Kasumi-1 (cell line): Measurements from ENCODE around the gene SKA1.

Experiments used
- DNase-seq, 2 experiments: peaks; one replicate each; lab custom pipeline; 2025; lab: John Stamatoyannopoulos, UW

The SKA1 gene, protein sequence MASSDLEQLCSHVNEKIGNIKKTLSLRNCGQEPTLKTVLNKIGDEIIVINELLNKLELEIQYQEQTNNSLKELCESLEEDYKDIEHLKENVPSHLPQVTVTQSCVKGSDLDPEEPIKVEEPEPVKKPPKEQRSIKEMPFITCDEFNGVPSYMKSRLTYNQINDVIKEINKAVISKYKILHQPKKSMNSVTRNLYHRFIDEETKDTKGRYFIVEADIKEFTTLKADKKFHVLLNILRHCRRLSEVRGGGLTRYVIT

DNA sequence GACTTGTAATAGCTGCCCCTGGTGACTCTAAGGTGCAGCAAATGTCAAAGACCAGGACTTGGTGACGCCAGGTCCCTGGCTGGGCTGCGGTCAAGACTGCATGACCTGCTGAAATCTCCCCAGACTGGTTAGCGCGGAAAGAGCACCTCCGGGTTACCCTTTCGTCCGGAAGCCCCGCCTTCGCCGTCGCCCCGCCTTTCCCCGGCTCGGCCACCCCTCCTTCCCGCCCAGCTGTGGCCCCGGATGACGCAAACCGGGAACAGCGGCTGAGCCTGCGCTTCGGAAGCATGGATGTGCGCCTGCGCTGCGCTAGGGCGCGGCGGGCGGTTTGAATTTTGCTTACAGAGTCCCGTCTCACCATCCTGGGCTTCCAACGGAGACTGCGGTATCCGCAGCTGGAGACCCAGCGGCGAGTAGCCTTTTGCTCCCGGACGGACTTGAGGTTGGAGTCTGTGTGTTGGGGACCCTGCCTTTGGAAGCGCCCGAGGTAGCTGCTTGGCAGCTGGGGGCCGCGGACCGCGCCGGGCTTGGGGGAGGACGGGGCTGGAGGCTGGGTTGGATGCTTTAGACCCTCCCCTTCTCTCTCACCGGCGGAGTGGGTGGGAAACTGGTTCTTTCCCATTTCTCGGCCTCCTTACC is at the start of gene SKA1:
Gene SKA1 (plus strand): TSS at position 294 of the 639 bp plus-strand sequence. CDS start 785 bp downstream, outside the sequence.
- DNase-seq, result peak; percentile 88 to 89

DNA sequence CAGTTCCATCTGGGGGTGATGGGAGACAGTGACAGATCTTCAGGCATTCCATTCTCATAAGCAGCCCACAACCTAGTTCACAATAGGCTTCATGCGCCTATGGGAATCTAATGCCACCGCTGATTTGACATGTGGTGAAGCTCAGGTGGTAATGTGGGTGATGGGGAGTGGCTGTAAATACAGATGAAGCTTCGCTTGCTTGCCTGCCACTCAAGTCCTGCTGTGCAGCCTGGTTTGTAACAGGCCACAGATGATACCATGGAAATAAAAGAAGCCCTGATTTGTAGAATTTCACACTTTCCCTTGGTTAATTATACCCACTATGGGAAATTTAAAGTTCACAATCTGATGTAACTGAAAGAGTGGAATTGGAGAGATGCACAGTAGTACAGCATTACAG is 46.9 kb upstream of the SKA1 start:
- no peak for DNase-seq

DNA sequence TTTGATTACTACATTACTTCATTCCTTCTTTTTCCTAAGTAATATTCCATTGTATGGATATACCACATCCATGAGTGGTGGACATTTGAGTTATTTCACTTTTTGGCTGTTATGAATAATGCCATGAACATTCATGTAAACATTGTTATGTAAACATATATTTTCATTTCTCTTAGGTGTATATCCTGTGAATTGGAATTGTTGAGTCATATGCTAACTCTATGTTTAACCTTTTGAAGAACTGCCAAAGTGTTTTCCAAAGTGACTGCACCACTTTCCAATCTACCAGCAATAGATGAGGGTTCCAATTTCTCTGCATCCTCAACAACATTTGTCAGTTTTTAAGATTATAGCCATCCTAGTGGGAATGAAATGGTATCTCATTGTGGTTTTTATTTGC is 44.7 kb upstream of the SKA1 start:
- no peak for DNase-seq

DNA sequence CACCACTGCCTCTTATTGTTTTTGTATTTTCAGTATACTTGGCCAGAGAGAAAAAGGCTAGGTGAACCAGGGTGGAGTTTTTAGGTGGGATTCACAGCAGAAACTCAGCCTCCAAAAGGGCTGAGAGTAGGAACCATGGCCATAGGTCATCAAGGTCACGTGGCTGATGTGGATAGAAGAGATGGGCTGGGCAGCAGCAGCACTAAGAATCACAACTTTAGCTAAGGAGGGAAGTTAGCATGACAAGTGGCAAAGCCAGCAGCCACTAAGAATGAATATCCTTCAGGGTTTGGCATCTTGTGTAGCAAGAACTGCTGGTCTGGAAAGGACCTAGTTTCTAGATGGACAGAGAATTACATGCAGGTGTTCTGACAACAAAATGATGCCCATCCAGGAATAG is 43.2 kb upstream of the SKA1 start:
- no peak for DNase-seq

DNA sequence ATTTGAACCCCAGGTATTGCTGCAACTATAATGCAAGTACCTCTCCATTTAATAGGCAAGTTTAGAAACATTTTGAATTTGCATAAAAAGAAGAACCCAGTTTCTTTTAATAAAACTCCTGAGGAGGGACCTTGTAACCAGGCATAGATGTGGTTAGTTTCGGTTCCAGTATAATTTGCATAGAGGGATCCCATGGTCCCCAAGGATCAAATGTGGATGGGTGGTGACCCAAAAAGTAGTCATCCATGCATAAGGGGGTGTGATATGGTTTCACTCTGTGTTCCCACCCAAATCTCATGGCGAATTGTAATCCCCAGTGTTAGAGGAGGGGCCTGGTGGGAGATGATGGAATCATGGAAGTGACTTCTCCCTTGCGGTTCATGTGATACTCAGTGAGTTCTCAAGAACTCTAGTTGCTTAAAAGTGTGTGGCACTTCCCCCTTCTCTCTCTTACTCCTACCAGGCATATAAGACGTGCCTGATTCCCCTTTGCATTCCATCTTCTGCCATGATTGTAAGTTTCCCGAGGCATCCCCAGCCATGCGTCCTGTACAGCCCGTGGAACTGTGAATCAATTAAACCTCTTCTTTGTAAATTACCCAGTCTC is 40.2 kb upstream of the SKA1 start:
- no peak for DNase-seq

DNA sequence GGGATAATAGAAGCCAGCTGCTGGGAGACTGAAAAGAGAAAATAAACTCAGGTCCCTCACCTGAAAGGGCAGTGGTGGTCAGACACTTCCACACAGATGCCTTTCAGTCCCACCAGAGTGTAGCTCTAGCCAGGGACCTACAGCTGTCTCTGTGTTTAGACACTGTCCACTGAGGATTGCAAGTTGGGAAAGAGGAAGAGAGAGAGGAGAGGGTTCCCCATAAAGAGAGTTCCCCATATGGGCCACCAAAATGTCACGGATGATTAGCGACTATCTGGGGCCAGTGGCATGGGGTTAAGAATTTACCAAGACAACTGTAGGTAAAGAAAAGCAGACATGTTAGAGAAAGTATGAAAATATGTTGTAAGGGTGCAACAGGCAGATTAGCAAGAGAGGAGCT is 36.7 kb upstream of the SKA1 start:
- no peak for DNase-seq

DNA sequence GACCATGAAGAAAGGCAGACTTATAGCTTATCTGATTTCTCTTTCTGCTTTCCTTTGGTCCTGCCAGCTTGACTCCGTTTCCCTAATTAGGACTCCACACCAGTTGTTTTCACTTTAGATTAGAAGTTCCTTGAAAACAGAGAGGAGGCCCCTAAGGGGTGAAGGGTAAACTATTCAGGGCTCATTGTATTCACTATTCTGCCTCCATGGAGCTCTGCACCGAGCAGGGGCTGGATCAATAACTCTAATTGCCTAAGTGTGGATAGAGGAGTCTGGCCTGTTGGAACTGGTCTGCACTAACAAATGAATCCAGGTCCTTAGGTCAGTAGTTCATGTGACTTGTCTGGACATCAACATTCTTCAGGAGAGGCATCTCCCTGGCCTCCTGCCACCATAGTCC is 36.1 kb upstream of the SKA1 start:
- DNase-seq, result no peak

DNA sequence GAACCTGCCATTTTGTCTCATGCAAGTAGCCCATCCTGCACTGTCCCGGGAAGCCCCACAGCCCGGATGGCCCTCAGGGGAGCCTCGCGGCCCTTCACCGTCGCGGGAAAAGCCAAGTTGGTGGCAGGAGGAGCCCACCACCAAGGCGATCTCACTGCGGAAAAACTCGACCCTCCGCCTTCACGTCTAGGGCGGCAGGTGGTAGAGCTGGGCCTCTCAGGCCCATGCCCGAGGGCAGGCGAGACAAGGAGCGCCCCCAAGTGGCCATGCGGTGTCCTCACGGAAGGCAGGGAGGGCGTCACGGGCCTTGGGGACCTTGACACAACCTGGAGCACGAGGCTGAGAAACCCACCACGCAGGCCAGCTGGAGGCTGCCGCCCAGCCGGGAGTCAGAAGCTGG is 34.8 kb upstream of the SKA1 start:
- DNase-seq, result no peak

DNA sequence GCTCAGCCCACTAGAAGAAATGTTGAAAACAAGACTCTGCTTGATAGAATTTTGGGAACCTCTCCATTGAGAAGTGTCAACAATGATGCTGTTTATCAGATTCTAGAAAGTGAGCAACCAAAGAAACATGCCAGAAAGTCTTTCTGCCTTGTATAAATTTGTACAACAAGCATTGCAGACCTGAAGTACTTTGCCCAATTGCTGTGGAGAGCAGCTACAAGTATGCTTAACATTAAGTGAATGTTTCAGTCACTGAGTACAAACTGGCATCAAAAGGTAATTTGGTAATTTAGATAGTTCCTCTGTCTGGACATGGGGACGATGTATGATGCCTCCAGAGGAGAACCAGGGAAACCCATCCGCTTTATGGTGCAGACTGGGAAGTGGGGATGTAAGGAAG is 33.4 kb upstream of the SKA1 start:
- DNase-seq, result no peak

DNA sequence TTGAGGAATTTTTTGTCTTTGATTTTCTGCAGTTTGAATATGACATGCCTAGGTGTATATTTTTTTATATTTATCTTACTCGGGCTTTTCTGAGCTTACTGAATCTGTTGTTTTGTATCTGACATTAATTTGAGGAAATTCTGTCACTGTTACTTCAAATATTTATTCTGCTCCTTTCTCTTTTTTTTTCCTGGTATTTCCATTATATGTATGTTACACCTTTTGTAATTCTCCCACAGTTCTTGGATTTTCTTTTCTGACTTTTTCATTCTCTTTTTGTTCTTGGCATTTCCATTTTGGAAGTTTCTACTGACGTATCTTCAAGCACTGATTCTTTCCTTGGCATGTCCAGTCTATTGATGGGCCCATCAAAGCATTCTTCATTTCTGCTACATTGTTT is 24.1 kb upstream of the SKA1 start:
- no peak for DNase-seq

DNA sequence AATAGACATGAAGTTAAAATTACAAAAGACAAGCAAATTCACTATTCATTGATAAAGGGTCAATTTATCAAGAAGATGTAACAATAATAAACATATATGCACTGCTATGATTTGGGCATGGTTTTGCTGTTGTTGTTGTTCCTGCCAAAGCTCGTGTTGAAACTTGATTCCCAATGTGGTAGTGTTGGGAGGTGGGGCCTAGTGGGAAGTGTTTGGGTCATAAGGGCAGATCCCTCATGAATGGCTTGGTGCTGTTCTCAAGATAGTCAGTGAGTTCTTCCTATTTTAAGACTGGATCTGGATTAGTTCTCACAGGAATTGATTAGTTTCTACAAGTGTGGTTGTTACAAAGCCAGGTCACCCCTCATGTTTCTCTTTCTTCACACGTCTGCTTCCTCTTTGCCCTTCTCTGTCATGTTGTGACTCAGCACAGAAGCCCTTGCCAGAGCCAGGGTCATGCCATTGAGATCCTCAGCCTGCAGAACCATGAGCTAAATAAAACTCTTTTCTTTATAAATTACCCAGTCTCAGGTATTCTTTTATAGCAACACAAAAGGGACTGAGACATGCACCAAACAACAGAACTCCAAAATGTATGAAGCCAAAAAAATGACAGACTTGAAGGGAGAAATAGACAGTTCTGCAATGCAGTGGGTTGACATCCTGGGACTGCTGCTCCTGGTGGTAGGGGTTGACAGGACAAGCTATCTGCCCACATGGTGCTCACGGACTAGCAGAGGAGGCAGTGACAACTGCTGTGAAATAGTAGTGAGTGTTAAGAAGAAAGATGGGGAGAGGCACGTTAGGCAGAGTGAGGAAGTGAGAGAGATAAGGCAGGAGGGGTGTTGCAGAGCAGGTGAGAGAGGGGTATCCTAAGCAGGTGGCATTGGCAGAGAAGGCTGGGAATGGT is 18.6 kb upstream of the SKA1 start:
- peak; percentile 46 to 53 for DNase-seq

DNA sequence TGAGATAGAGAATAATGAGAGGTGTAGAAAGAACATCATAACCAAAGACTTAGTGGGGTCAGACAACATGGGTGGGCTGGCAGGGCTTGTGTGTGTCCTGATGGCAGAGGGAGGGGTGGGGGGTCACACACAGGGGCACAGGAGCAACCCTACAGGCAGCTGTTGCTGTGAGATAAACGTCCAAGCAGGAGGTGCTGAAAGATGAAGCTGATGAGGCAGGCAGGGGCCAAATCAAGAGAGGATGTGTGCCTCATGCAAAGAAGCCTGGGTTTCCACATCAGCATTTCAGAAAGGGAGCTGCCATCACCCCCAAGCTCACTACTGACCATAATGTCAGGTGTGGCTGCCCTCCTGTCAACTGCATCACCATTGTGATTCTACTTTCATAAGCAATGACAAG is 16.0 kb upstream of the SKA1 start:
- no peak for DNase-seq

DNA sequence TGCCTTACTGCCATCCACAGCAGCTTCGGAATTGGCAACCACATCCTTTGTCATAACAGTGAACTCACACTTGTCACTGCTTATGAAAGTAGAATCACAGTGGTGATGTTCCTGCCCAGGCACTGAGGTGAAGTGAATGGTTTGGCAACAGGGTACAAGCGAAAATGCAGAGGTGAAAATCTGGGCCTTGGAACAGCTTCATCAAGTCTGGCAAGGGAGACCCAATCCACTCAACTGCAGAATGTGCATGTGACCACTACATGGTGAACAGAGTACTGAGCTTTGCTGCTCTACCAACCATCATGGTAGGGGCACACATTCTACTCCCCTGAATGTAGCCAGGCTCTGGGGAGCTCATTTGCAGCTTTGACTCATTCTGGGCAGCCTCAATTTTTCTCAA is 15.0 kb upstream of the SKA1 start:
- DNase-seq, result no peak

DNA sequence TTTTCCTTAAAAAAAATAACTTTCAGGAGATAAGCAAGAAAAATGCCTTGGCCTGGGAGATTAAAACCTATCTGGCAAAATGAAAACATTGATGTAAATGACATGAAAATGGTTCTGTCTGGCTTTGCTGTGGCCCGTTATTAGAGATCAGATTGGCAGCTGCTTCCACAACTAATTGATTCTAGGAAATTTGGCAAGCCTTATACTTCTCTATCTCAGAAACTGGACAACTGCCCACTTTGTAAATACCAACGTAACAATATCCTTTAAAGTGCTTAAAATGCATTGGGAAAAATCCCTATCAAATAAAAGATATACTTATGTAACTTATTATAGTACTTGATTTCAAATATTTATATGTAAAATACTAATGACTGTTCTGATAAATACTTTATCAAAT is 14.2 kb upstream of the SKA1 start:
- DNase-seq, result no peak

DNA sequence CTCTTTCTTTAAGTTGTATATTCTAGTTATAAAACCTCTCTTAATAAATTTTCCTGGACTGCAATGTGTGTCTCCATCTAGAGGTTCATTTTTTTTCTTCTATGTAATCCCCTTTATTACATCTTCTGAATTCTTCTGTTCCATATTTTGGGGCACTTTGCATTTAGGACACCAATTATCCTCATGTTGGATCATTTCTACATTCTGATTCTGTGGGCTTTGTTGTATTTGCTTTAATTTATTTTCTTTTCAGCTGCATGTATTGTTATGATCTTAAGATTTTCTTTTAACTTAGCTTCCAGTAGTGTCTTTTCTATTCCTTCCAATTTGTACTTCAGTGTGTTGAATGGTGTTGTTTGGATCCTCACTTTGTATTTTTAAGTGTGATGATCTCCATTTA is 5.2 kb upstream of the SKA1 start:
- DNase-seq, result no peak

DNA sequence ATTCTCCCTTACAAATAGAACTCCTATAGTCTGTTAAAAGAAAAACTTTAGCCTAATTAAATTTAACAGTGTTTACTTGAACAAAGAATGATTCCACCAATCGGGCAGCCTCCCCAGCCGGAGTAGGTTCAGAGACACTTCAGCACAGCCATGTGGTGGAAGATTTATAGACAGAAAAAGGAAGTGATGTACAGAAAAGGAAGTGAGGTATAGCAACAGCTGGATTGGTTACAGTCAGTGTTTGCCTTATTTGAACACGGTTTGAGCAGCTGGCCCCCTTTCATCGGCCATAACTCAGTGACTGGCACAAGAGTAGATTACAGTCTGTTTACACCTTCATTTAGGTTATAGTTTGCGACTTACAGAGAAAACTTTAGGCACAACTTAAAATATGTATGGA is 2.1 kb upstream of the SKA1 start:
- peak in 1 of 2 experiments; percentile 46 for DNase-seq

DNA sequence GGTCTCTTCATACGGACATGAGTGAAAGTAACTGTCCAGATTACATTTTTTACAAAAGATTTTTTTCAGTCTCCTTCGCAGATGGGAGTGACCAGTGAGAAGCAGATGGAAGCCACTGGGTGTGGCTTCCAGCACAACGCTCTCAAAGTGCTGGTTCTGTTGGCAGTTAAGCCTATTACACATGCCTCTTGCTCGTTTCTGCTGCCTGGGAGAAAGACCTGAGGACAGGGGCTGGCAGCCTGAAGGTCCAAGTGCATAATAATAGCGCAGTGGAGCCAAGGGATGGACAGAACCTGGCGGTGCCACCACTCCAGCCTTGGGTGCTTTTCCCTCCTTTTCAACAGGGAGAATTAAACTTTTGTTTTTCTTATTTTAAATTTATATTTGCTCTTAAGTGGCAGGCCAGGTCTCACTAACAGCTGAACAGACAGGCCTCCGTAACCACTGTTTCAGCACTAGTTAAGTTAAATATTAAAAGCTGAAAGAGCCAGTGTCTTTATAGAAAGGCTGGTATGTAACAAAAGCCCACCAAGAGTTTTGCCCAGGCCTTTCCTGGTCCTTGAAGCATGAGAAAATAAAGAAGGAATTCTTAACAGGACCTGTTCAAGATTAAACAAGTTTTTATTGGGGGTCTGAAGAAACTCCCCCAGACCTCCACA is 1.2 kb upstream of the SKA1 start:
- DNase-seq, result no peak

DNA sequence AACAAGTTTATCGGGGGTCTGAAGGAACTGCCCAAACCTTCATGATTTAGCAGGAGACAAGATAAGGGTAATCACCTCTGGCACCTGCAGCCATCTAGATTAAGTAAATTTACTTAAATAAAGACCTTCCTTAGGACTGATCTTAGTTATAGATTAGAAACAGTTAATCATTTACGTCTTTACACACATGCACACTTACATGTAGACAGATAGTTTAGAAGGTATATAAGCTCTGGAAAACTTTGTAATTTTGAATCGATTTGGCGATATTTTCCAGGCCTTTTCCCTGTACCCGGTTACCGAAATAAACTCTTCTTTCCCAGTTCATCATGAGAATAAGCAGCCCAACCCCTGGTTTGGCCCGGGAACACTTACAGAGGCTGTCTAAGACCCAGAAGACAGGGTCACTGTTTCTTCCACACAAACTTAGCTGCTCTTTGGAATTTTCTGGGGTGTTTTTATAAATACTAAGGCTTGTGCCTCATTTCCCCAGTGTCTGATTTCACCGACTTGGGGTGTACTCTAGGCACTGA is 560 bp upstream of the SKA1 start:
- no peak for DNase-seq

DNA sequence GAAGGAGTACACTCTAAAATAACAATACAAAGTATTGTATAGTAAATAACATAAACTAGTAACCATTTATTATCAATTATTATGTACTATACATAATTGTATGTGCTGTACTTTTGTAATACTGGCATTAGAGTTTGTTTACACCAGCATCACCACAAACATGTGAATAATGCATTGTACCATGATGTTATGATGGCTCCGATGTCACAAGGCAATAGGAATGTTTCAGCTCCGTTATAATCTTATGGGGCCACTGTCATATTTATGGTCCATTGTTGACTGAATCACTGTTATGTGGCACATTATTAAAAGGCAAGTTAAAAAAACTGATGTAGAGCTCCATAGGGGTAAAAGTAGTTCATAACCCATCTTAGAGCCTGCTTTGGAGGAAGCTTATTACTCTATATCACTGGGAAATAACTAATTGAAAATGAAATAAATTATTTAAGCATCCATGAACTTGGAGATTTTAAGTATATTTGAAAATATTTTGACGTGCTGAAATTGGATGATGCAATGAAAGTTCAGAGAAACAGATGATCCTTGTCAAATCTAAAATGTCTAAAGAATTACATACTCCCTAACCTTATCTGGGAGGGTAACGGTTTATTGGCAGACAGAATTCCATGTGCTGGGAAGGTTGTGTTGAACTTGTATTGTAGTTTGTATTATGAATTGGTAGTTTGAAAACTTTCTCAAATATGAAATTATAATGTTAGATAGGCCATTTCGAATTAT is 2.4 kb downstream of the SKA1 start:
- DNase-seq, result no peak

DNA sequence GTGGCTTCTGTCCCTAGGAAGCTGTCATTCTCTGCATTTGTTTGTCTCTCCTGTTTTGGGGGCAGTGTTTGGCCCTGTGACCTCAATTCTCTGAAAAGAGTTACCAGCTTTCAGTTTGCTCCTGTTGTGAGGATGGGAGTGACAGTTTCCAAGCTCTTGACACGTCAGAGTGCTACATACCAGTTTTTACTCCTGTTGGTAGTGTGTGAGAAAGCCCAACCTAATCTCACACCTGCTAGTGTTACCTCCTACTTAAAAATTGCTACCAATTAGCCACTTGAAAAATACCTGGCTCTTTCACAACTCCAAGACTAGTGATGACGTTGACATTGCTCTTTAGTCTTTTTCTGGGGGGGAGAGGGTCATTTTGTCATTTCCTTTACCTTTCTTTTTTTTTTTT is 14.1 kb downstream of the SKA1 start:
- DNase-seq, result no peak

DNA sequence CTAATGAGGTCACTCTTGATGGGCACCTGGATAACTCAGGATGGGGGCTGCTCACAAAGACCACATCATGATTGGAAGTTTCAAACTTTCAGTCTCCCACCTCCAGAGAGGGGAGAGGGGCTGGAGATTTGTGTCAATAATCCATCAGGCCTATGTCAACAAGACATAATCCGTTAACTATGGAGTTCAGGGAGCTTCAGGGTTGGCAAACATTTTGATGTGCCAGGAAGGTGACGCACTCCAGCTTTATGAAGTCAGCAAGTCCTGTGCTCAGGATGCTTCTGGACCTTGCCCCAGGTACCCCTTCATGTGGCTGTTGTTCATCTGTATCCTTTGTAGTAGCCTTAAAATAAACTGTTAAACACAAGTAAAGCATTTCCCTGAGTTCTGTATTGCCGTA is 19.0 kb downstream of the SKA1 start:
- DNase-seq, result no peak
